SHP77 treated with DMSO at 0.1 percent for 48 hours (cell line): ENCODE results near the gene SGIP1.
"Not testable (repeated sequence)": the region's sequence is repeated elsewhere in the genome, so short reads cannot be mapped to it uniquely, and the experiment has no call there.

Source experiments
- DNase-seq: peaks from one replicate; lab custom pipeline; 2025; lab: John Stamatoyannopoulos, UW

Gene SGIP1

GRCh38 chr1:66684353-66684752 lies 150.4 kb downstream of the SGIP1 start:
- no peak for DNase-seq

- no peak for DNase-seq
Observed at GRCh38 chr1:66685265-66685664, 151.3 kb downstream of the SGIP1 start.

- no peak for DNase-seq
Observed at GRCh38 chr1:66685670-66686069, 151.7 kb downstream of the SGIP1 start.

GRCh38 chr1:66686406-66686805 lies 152.5 kb downstream of the SGIP1 start:
- no peak for DNase-seq

GRCh38 chr1:66687358-66687757 lies 153.4 kb downstream of the SGIP1 start:
- DNase-seq: no peak

GRCh38 chr1:66690666-66691381 lies 156.9 kb downstream of the SGIP1 start:
- no peak for DNase-seq

- DNase-seq: no peak
Observed at GRCh38 chr1:66692681-66693080, 158.7 kb downstream of the SGIP1 start.

- no peak for DNase-seq
Observed at GRCh38 chr1:66693856-66694255, 159.9 kb downstream of the SGIP1 start.

- no peak for DNase-seq
Observed at GRCh38 chr1:66695116-66695515, 161.2 kb downstream of the SGIP1 start.

- no peak for DNase-seq
Observed at GRCh38 chr1:66696771-66697170, 162.8 kb downstream of the SGIP1 start.

GRCh38 chr1:66699213-66699612 lies 165.3 kb downstream of the SGIP1 start:
- DNase-seq: no peak

GRCh38 chr1:66704177-66704875 lies 170.4 kb downstream of the SGIP1 start:
- no peak for DNase-seq

GRCh38 chr1:66705110-66705509 lies 171.2 kb downstream of the SGIP1 start:
- DNase-seq: no peak

- DNase-seq: no peak
Observed at GRCh38 chr1:66711420-66711819, 177.5 kb downstream of the SGIP1 start.

GRCh38 chr1:66712839-66713238 lies 178.9 kb downstream of the SGIP1 start:
- no peak for DNase-seq

GRCh38 chr1:66723985-66724384 lies 190.0 kb downstream of the SGIP1 start:
- DNase-seq: no peak

- DNase-seq: peak; percentile 53
Observed at GRCh38 chr1:66725885-66726665, 192.1 kb downstream of the SGIP1 start.

- no peak for DNase-seq
Observed at GRCh38 chr1:66728021-66728420, 194.1 kb downstream of the SGIP1 start.

GRCh38 chr1:66728716-66729115 lies 194.8 kb downstream of the SGIP1 start:
- DNase-seq: not testable (repeated sequence)

- DNase-seq: no peak
Observed at GRCh38 chr1:66729119-66729518, 195.2 kb downstream of the SGIP1 start.

- DNase-seq: no peak
Observed at GRCh38 chr1:66729523-66729922, 195.6 kb downstream of the SGIP1 start.

GRCh38 chr1:66730462-66730861 lies 196.5 kb downstream of the SGIP1 start:
- DNase-seq: no peak
